ENCODE results near the gene SHBG.

Gene SHBG

GRCh38 chr17:7650509-7651096 is 20.7 kb downstream of the SHBG start, which contains the start of gene ATP1B2:
TSS of gene ATP1B2 (plus strand) at chr17:7650926. CDS start at chr17:7651519, 593 bp downstream.
- Histone ChIP-seq H3K4me1 (ENCODE audit: control insufficient read depth in 1 of 2, insufficient read depth in 2 of 2, low read length in 2 of 2) (peaks cover 7 to 8% of the 10 kb centered on the region in 2 experiments), H3K14ac (ENCODE audit: low read length) (no peak within 1 kb of the TSS), H3K4ac (ENCODE audit: low read depth, low read length) (no peak within 1 kb of the TSS), H3K79me1 (ENCODE audit: low read length) (no peaks in the 10 kb centered on the region), H3K27me3 (ENCODE audit: insufficient read depth, low read length) (peaks cover 29% of the 10 kb centered on the region), H3K18ac (ENCODE audit: low read length) (no peak within 1 kb of the TSS), H2BK120ac (ENCODE audit: insufficient read depth, low read length, poor library complexity) (no peak within 1 kb of the TSS), H2AFZ (ENCODE audit: insufficient read depth, low read length, poor library complexity) (peak within 1 kb of the TSS; percentile 35), H3K4me2 (ENCODE audit: low read length) (peak within 1 kb of the TSS; percentile 72), H3K9me3 (ENCODE audit: insufficient read depth, low read depth, low read length) (peaks cover 16% of the 10 kb centered on the region), H3K23ac (ENCODE audit: low read length) (no peak within 1 kb of the TSS), H3K9ac (ENCODE audit: low read length) (no peak within 1 kb of the TSS), H4K12ac (ENCODE audit: low read depth, low read length) (no peak within 1 kb of the TSS), H3K27ac (ENCODE audit: low read depth, low read length) (no peak within 1 kb of the TSS), H2BK5ac (ENCODE audit: low read depth, low read length, poor library complexity) (no peak within 1 kb of the TSS), H3K4me3 (ENCODE audit: low read depth, low read length) (peak within 1 kb of the TSS; percentile 23), H2BK12ac (ENCODE audit: low read length) (no peak within 1 kb of the TSS), H4K8ac (ENCODE audit: low read depth, low read length) (no peak within 1 kb of the TSS), H3K36me3 (ENCODE audit: control insufficient read depth in 1 of 2, insufficient read depth in 2 of 2, low read length in 2 of 2) (peaks cover 0 to 2% of the 10 kb centered on the region in 2 experiments), H3K79me2 (ENCODE audit: control insufficient read depth, insufficient read depth, low read length, poor library complexity) (no peaks in the 10 kb centered on the region), H4K91ac (ENCODE audit: low read depth, low read length) (no peak within 1 kb of the TSS), H2AK5ac (ENCODE audit: low read length) (no peak within 1 kb of the TSS)
- DNase-seq = peak in 1 of 2 donors; percentile 30
- WGBS (ENCODE audit: extremely low coverage, insufficient coverage, insufficient read length) = no CpG with 5 or more reads among the region's 34 CpGs

GRCh38 chr17:7651097-7651664 is 21.2 kb downstream of the SHBG start:
- H2BK5ac ChIP-seq (ENCODE audit: low read depth, low read length, poor library complexity) = no peak overlapping the region
- no peak overlapping the region for H3K4ac ChIP-seq (ENCODE audit: low read depth, low read length)
- H3K4me3 ChIP-seq (ENCODE audit: low read depth, low read length) = peak overlapping the region; percentile 23
- H2BK12ac ChIP-seq (ENCODE audit: low read length) = no peak overlapping the region
- H3K27me3 ChIP-seq (ENCODE audit: insufficient read depth, low read length) = peaks cover 29% of the 10 kb centered on the region
- H3K9me3 ChIP-seq (ENCODE audit: insufficient read depth, low read depth, low read length) = peaks cover 17% of the 10 kb centered on the region
- no peak overlapping the region for H2BK120ac ChIP-seq (ENCODE audit: insufficient read depth, low read length, poor library complexity)
- WGBS (ENCODE audit: extremely low coverage, insufficient coverage, insufficient read length) = no CpG with 5 or more reads among the region's 45 CpGs
- no peak overlapping the region for H3K23ac ChIP-seq (ENCODE audit: low read length)
- no peak overlapping the region for H3K27ac ChIP-seq (ENCODE audit: low read depth, low read length)
- H2AFZ ChIP-seq (ENCODE audit: insufficient read depth, low read length, poor library complexity) = peak overlapping the region; percentile 35
- H3K79me2 ChIP-seq (ENCODE audit: control insufficient read depth, insufficient read depth, low read length, poor library complexity) = no peaks in the 10 kb centered on the region
- no peak overlapping the region for H3K14ac ChIP-seq (ENCODE audit: low read length)
- H3K4me2 ChIP-seq (ENCODE audit: low read length) = peak overlapping the region; percentile 72
- H3K18ac ChIP-seq (ENCODE audit: low read length) = no peak overlapping the region
- H3K4me1 ChIP-seq (ENCODE audit: control insufficient read depth in 1 of 2, insufficient read depth in 2 of 2, low read length in 2 of 2) = peaks cover 7 to 8% of the 10 kb centered on the region in 2 experiments
- H4K91ac ChIP-seq (ENCODE audit: low read depth, low read length) = no peak overlapping the region
- H3K36me3 ChIP-seq (ENCODE audit: control insufficient read depth in 1 of 2, insufficient read depth in 2 of 2, low read length in 2 of 2) = peaks cover 0 to 2% of the 10 kb centered on the region in 2 experiments
- no peak for DNase-seq
- H4K12ac ChIP-seq (ENCODE audit: low read depth, low read length) = no peak overlapping the region
- no peak overlapping the region for H4K8ac ChIP-seq (ENCODE audit: low read depth, low read length)
- H3K79me1 ChIP-seq (ENCODE audit: low read length) = no peaks in the 10 kb centered on the region
- no peak overlapping the region for H2AK5ac ChIP-seq (ENCODE audit: low read length)
- no peak overlapping the region for H3K9ac ChIP-seq (ENCODE audit: low read length)

- no peak for DNase-seq
- H3K79me1 ChIP-seq (ENCODE audit: low read length) = no peaks in the 10 kb centered on the region
- H3K27ac ChIP-seq (ENCODE audit: low read depth, low read length) = no peak overlapping the region
- H3K9ac ChIP-seq (ENCODE audit: low read length) = no peak overlapping the region
- peaks cover 0 to 2% of the 10 kb centered on the region in 2 experiments for H3K36me3 ChIP-seq (ENCODE audit: control insufficient read depth in 1 of 2, insufficient read depth in 2 of 2, low read length in 2 of 2)
- peaks cover 7 to 9% of the 10 kb centered on the region in 2 experiments for H3K4me1 ChIP-seq (ENCODE audit: control insufficient read depth in 1 of 2, insufficient read depth in 2 of 2, low read length in 2 of 2)
- H2AK5ac ChIP-seq (ENCODE audit: low read length) = no peak overlapping the region
- no peak overlapping the region for H2AFZ ChIP-seq (ENCODE audit: insufficient read depth, low read length, poor library complexity)
- no peak overlapping the region for H3K23ac ChIP-seq (ENCODE audit: low read length)
- H2BK5ac ChIP-seq (ENCODE audit: low read depth, low read length, poor library complexity) = no peak overlapping the region
- no peak overlapping the region for H4K8ac ChIP-seq (ENCODE audit: low read depth, low read length)
- no peak overlapping the region for H3K4me3 ChIP-seq (ENCODE audit: low read depth, low read length)
- H3K14ac ChIP-seq (ENCODE audit: low read length) = no peak overlapping the region
- WGBS (ENCODE audit: extremely low coverage, insufficient coverage, insufficient read length) = no CpG with 5 or more reads among the region's 54 CpGs
- no peaks in the 10 kb centered on the region for H3K79me2 ChIP-seq (ENCODE audit: control insufficient read depth, insufficient read depth, low read length, poor library complexity)
- H3K4ac ChIP-seq (ENCODE audit: low read depth, low read length) = no peak overlapping the region
- peaks cover 17% of the 10 kb centered on the region for H3K9me3 ChIP-seq (ENCODE audit: insufficient read depth, low read depth, low read length)
- H3K18ac ChIP-seq (ENCODE audit: low read length) = no peak overlapping the region
- H3K27me3 ChIP-seq (ENCODE audit: insufficient read depth, low read length) = peaks cover 29% of the 10 kb centered on the region
- peak overlapping the region; percentile 72 for H3K4me2 ChIP-seq (ENCODE audit: low read length)
- no peak overlapping the region for H4K91ac ChIP-seq (ENCODE audit: low read depth, low read length)
- no peak overlapping the region for H4K12ac ChIP-seq (ENCODE audit: low read depth, low read length)
- H2BK120ac ChIP-seq (ENCODE audit: insufficient read depth, low read length, poor library complexity) = no peak overlapping the region
- no peak overlapping the region for H2BK12ac ChIP-seq (ENCODE audit: low read length)
These were observed 21.9 kb downstream of the SHBG start for GRCh38 chr17:7651665-7652387.

- H3K79me2 ChIP-seq (ENCODE audit: control insufficient read depth, insufficient read depth, low read length, poor library complexity) = no peaks in the 10 kb centered on the region
- H3K4ac ChIP-seq (ENCODE audit: low read depth, low read length) = no peak overlapping the region
- no peak overlapping the region for H2BK5ac ChIP-seq (ENCODE audit: low read depth, low read length, poor library complexity)
- no peak overlapping the region for H4K91ac ChIP-seq (ENCODE audit: low read depth, low read length)
- H3K18ac ChIP-seq (ENCODE audit: low read length) = no peak overlapping the region
- H3K9ac ChIP-seq (ENCODE audit: low read length) = no peak overlapping the region
- no CpG with 5 or more reads among the region's 12 CpGs for WGBS (ENCODE audit: extremely low coverage, insufficient coverage, insufficient read length)
- H2BK12ac ChIP-seq (ENCODE audit: low read length) = no peak overlapping the region
- no peak overlapping the region for H4K8ac ChIP-seq (ENCODE audit: low read depth, low read length)
- H3K9me3 ChIP-seq (ENCODE audit: insufficient read depth, low read depth, low read length) = peaks cover 17% of the 10 kb centered on the region
- H3K27ac ChIP-seq (ENCODE audit: low read depth, low read length) = no peak overlapping the region
- H2AK5ac ChIP-seq (ENCODE audit: low read length) = no peak overlapping the region
- no peak for DNase-seq
- H3K4me2 ChIP-seq (ENCODE audit: low read length) = no peak overlapping the region
- H3K79me1 ChIP-seq (ENCODE audit: low read length) = no peaks in the 10 kb centered on the region
- peaks cover 10 to 12% of the 10 kb centered on the region in 2 experiments for H3K4me1 ChIP-seq (ENCODE audit: control insufficient read depth in 1 of 2, insufficient read depth in 2 of 2, low read length in 2 of 2)
- H3K14ac ChIP-seq (ENCODE audit: low read length) = no peak overlapping the region
- H2BK120ac ChIP-seq (ENCODE audit: insufficient read depth, low read length, poor library complexity) = no peak overlapping the region
- peaks cover 29% of the 10 kb centered on the region for H3K27me3 ChIP-seq (ENCODE audit: insufficient read depth, low read length)
- no peak overlapping the region for H3K4me3 ChIP-seq (ENCODE audit: low read depth, low read length)
- no peak overlapping the region for H4K12ac ChIP-seq (ENCODE audit: low read depth, low read length)
- peaks cover 0 to 2% of the 10 kb centered on the region in 2 experiments for H3K36me3 ChIP-seq (ENCODE audit: control insufficient read depth in 1 of 2, insufficient read depth in 2 of 2, low read length in 2 of 2)
- no peak overlapping the region for H3K23ac ChIP-seq (ENCODE audit: low read length)
- no peak overlapping the region for H2AFZ ChIP-seq (ENCODE audit: insufficient read depth, low read length, poor library complexity)
These were observed 22.7 kb downstream of the SHBG start for GRCh38 chr17:7652388-7653356.
